SIG-M5 treated with dmso at 0.1 percent for 504 hours (cell line): Measurements from ENCODE around the gene U2AF1L4.

ENCODE experiments used
- DNase-seq: peaks from one replicate; lab custom pipeline; 2025; ENCODE audit not compliant: unreplicated experiment; lab: John Stamatoyannopoulos, UW

Gene U2AF1L4

GRCh38 chr19:35757749-35758608 is 12.8 kb upstream of the U2AF1L4 start, which contains the start of gene PROSER3:
Gene PROSER3 (plus strand): TSS chr19:35758176. CDS start chr19:35758216, 40 bp downstream.
- DNase-seq: peak; percentile 99

GRCh38 chr19:35757231-35757748 is 12.1 kb upstream of the U2AF1L4 start:
- DNase-seq: no peak

DNA sequence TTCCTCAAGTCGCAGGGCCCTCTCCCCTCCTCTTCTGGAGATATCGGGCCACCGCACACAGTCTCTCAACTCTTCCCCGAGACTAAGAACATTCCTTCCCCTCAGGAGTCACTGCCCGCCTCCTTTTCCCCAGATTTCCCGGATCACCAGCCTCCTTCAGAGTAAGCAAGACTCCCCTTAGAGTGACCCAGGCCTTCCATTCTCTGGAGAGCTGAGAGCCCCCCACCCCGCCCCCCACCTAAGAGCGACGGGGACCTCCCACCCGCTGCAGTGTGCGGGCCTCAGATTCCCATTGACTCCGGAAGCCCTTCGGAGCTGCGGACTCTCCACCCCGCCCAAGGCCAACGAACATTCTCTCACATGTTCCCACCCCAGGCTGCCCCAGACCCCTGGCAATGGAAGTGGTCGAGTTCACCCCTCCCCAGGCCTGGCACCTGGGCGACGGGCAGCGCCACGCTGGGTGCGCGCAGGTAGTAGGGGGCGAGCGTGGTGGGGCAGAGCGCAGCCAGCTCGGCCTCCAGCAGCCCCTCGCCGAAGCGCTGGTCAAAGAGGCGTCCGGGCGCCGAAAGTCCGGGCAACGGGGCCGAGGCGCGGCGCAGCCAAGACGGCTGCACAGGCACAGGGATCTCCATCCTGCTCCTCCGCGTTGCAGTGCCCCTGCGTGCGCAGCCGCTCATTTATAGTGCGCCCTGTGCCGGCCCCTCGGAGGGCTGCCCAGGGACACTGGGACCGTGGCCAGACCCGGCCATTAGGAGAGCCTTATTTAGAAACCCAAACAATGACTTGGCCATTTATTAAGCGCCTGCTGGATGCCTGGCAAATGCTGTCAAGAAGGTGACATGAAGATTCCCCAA is 11.4 kb upstream of the U2AF1L4 start, which contains the start of gene HSPB6:
Gene HSPB6 (minus strand): TSS at position 653 of the 854 bp plus-strand sequence. CDS start 21 bp downstream, at position 632.
- no peak for DNase-seq

DNA sequence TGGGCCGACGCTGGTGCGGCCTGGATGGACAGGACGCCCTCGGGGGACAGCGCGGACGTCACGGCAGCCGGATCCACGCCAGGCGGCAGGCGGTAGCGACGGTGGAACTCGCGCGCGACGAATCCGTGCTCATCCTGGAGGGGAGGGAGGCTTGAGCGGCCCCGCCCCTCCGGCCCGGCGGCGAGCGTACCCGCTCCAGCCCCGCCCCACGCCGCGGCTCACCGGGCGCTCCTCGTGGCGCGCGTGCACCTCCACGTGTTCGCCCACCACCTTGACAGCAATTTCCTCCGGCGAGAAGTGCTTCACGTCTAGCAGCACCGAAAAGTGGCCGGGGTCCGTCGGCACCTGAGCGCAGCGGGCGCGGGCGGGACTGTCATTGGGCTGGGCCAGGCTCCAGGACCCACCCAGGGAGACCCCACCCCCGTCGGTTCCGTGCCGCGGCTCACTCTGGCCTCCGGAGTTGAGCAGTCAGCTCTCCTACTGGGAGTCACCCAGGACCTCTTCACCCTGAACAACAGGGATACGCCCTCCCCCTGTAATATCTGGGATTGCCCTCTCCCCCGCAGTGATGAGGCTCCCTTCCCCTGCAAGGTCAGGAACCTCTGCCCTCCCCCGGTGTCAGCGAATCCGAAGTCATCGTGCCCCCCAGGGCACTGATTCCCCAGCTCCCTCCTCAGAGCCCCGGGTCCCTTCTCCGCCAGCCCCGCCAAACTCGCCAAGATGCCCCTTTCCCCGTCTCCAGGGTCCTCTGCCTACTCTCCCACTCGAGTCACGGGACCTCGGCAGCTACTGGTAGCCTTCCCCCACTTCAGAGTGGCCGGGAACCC is 10.5 kb upstream of the U2AF1L4 start:
- no peak for DNase-seq

- no peak for DNase-seq
These were observed 9.9 kb upstream of the U2AF1L4 start for GRCh38 chr19:35755131-35755549.

DNA sequence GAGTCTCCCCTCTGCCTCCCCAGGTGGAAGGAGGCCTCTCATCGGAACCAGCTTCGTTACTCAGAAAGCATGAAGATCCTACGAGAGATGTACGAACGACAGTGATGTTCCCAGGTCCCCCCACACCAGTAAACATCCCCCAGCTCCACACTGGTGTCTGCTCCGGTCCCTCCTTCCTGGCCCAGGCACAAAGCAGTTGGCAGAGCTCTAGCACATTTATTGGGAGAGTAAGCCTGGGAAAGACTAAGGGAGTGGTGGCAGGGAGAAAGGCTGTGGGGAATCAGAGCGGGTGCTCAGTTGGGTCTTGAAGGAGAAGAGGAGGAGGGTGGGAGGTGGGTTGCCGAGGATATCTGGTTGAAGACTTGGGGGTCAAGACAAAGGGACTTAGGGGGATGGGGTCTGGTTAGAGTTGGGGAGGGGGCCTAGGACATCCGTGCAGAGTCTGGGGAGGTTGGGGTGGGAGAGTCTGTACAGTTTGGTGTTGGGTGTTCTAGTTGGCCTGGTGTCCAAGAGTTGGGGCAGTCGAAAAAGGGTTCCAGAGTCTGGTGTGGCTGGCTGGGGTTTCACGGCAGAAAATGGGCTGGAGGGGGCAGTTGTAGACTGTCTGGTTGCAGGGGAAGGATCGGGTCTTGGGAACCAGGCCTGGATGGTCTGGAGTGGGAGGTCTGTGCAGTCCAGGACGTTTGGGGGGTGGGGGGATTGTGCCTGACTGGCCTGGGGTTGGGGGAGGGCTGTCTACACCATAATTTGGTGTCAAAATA is 9.3 kb upstream of the U2AF1L4 start:
- no peak for DNase-seq

GRCh38 chr19:35753634-35754369 is 8.6 kb upstream of the U2AF1L4 start:
- DNase-seq: no peak

- no peak for DNase-seq
These were observed 7.6 kb upstream of the U2AF1L4 start for GRCh38 chr19:35752746-35753350.

- DNase-seq: no peak
These were observed 6.9 kb upstream of the U2AF1L4 start for GRCh38 chr19:35751839-35752745.

- no peak for DNase-seq
These were observed 4.9 kb upstream of the U2AF1L4 start for GRCh38 chr19:35750167-35750566.

DNA sequence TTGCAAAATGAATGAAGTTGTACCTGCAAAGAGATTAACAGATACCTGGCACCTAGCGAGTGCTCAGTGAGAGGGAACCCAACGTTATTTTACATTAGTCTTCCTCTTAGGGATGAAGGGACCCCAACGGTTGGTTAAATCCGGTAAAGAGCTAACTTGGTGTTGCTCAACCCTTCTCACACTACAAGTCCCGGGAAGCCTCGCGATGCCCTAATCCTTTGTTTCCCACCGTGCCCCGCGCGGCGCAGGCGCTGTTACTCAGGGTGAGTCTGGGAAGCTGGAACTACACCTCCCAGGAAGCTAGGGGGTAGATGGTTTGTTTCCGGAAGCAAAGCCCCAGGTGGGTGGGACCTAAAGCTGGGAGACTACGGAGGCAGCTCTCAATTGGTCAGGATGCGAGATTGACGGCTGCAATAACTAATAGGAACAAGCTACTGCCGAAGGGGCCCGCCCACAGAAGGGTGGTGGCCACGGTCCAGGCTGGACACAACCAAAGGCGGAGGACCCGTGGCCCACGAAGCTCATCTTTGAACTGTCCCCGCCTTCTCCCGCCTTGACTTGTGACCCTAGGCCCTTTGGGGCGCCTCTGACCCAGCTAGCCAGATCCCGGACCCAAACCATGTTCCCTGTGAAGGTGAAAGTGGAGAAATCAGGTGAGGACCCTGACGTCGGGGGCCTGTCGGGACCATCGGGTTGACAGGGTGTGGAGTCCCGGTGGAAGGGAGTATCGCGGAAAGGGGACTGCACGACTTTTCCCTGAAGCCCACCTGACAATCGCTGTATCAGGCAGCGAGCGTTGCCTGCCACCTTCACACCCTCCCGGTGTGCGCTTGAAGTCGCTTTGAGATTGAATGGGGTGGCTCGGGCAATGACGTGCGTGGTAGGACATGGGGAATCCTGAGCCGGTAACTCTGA is 3.1 kb upstream of the U2AF1L4 start, which contains the start of gene LIN37:
Gene LIN37 (plus strand): TSS at position 471 of the 915 bp plus-strand sequence. CDS start 149 bp downstream, at position 620.
- DNase-seq: peak; percentile 98

DNA sequence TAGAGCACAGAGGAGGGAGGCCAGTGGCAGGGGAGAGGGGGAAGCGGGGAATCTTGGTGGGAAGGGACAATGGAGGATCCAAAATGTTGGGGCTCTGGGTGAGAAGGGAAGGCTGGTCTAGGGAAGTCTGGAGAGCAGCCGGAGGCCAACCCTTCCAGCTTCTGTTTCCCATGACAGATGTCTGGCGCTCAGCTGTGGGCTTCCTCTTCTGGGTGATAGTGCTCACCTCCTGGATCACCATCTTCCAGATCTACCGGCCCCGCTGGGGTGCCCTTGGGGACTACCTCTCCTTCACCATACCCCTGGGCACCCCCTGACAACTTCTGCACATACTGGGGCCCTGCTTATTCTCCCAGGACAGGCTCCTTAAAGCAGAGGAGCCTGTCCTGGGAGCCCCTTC is 1.3 kb upstream of the U2AF1L4 start:
- DNase-seq: no peak

DNA sequence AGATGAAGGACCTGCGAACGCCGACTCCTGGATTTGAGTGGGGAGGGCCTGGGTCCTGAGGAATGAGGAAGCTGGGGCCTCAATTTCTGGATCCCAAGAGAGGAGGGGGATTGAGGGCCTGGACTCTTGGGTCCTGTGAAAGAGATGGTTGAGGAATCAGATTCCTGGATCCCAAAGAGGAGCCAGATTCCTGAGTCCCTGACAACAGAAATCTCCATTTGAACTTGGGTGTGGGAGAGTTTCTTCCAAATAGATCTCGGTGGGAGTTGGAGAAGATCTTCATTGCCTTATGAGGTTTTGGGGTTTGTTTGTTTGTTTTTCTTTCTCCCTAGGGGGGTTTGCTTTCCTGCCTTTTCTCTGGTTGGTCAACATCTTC is 857 bp upstream of the U2AF1L4 start:
- DNase-seq: no peak

DNA sequence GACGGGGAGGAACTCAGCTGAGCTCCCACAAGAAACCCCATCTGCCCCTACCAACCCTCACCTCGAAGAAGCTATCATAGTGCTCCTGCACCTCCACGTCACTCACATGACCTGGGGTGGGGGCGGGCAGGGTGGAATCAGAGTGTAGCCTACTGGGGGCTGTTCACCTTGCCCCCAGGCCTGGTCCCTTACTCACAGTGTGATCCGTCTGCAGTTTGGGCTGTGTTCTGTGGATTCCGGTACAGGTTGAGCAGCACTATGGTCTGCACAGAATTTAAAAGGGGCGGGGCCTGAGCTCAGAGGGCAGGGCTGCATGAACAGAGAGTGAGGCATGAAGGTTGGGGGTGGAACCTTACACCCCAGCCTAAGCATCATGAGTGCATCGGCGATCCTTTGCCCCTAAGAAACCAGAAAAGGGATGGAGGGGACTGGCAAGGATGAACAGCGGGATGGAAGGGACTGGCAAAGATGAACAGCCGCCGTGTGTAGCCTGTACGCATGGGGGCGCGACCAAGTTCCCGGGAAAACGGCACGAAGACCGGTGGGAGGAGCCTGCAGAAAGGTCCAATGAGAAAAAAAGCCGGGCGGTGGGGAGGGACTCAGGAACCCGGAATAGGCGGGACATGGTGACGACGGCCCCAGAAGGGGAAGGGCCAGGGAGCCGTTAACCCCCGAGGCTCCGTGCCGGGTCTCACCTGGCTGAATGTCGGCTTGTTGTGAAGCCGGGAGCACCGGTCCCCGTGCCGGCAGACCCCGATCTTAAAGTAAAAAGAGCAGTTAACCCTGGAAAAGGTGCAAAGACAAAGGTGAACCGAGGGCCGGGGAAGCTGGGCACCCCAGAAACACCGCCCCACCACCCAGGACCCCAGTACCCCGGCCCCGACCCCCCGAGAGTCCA is 539 bp downstream of the U2AF1L4 start:
- DNase-seq: peak; percentile 94

DNA sequence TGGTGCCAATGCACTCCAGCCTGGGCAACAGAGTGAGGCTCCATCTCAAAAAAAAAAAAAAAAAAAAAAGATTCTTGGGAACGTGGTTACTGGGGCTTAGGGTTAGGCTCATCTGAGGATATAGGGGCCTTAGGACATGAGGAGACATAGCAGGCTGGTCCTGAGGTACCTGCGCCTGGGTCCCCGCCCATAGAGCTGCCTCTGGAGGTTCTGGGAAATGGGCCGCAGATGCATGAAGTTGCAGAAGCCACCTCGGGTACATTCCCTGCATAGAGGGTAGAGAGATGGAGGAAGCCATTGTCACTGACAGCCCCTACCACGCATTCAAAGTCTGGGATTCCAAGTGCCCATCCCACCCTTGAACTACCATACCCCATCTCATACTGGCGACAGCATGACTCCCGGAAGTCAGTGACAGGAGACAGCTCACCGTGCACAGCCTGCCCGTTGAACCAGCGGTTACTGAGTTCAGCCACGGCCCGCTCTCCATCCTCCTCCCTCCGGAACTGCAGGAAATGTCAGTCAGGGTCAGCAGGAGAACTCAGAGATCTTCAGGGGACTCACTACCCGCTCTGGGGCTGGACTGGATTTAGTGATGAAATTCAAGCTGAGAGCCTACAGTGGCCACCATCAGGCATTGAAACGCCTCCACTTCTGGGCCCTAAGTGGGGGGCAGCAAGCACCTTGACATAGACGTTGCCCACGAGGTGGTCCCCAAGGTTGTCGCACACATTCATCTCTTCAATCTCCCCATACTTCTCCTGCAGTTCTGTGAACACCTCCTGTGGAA is 1.4 kb downstream of the U2AF1L4 start:
- no peak for DNase-seq
